Loucy (cell line): ENCODE results near the gene FAM186B.

ENCODE experiments used
- CTCF ChIP-seq: fragments of 200-600 bp; sonication (generic); conservative IDR thresholded peaks from 2 replicates; pipeline ENCODE4 v1.5.1; 2014; ENCODE audit warnings: mild to moderate bottlenecking, antibody characterized with exemption, low read length
- EZH2phosphoT487 ChIP-seq: fragments of 200-600 bp; IDR thresholded peaks from 2 replicates; pipeline ENCODE4 v1.6.1; 2018; ENCODE audit warnings: antibody characterized with exemption, mild to moderate bottlenecking, moderate library complexity, borderline replicate concordance

DNA sequence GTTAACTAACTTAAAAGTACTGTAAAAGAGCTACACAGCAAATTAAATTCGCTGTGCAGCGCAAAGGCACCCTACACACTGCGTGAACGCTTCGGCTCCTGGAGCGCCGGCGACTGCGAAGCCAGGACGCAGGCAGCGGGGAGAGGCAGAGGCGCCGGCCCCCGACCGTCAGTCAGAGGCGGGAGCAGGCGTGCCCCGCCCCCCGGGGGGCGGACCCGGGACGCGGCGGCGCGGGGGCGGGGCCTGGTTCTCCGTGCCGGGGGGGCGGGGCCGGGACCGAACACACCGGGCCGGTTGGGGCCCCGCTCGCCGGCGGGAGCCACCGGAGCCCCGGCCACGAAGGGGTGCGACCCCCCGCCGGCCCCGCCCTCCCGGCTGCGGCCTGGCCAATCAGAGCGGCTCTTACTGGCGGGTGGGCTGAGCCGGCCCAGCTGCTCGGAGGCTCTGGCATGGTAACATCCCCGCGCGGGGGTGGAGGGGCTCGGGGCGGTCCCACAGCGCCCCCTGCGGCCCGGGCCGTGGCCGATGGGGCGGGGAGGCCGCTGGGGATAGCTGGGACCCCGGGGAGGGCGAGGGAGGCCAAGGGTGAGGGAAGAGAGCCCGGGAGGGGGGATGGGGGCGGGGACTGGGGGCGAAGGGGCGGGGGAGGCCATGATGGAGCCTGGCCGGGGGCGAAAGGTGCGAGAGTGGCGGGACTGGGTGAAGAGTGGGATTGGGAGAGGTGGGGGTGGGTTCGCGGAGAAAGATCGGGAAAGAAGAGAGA is 17.9 kb upstream of the FAM186B start, which contains the start of gene PRPF40B:
- TF ChIP-seq EZH2phosphoT487: no peak
- TF ChIP-seq CTCF: peak; percentile 55
